PC-9 (cell line): ENCODE results near the gene TTLL5. TPM values are rescaled to one million over a fixed set of nuclear protein-coding genes. Genes with fewer than 3 reads are reported as not detected.

Experiments used
- BruUV-seq: library from RNA; stranded (reverse); fragments of 400-500 nt; replicated peaks from 2 replicates; lab custom pipeline; 2021; lab: Mats Ljungman, UMichigan
- CTCF ChIA-PET: fragments of 300-600 bp; sonication (Branson Sonifier 250); formaldehyde crosslinking; loops from one replicate; lab custom pipeline; 2022; ENCODE audit warnings: antibody characterized with exemption; lab: Charles Lee
- POLR2A ChIA-PET: fragments of 300-600 bp; sonication (Branson Sonifier 250); formaldehyde crosslinking; loops from one replicate; lab custom pipeline; 2022; ENCODE audit warnings: antibody characterized with exemption; ENCODE audit not compliant: unreplicated experiment; lab: Charles Lee
- DNase-seq, 2 experiments: peaks; one replicate each; pipeline versions ENCODE4 v3.0.0 to v3.0.0-alpha.2; 2015 to 2022; ENCODE audit warnings: mixed read lengths in 1 of 2
- H2AFZ ChIP-seq: fragments of 200-600 bp; sonication (generic); 2 replicates; pipeline ENCODE4 v1.8.1; 2017; ENCODE audit warnings: antibody characterized with exemption
- H3F3A ChIP-seq: fragments of 200-600 bp; sonication (generic); 2 replicates; pipeline ENCODE4 v1.8.1; 2017; ENCODE audit warnings: antibody characterized with exemption, mild to moderate bottlenecking, low read depth; ENCODE audit not compliant: insufficient read depth
- H3K27ac ChIP-seq: fragments of 200-600 bp; sonication (generic); 2 replicates; pipeline ENCODE4 v1.6.1; 2016; ENCODE audit warnings: mixed run types
- H3K27me3 ChIP-seq: fragments of 200-600 bp; sonication (generic); 2 replicates; pipeline ENCODE4 v1.6.1; 2016; ENCODE audit warnings: low read depth, mixed run types; ENCODE audit not compliant: insufficient read depth
- H3K36me3 ChIP-seq: fragments of 200-600 bp; sonication (generic); 2 replicates; pipeline ENCODE4 v1.6.1; 2016; ENCODE audit warnings: low read depth, mixed run types
- H3K4me1 ChIP-seq: fragments of 200-600 bp; sonication (generic); replicated peaks from 2 replicates; pipeline ENCODE4 v1.6.1; 2016; ENCODE audit warnings: mixed run types; ENCODE audit not compliant: insufficient read depth
- H3K4me2 ChIP-seq: fragments of 200-600 bp; sonication (generic); 2 replicates; pipeline ENCODE4 v1.6.1; 2017; ENCODE audit warnings: mixed run types
- H3K4me3 ChIP-seq: fragments of 200-600 bp; sonication (generic); 2 replicates; pipeline ENCODE4 v1.6.1; 2016; ENCODE audit warnings: mixed run types
- H3K79me2 ChIP-seq: fragments of 200-600 bp; sonication (generic); 2 replicates; pipeline ENCODE4 v1.6.1; 2017; ENCODE audit warnings: low read depth, mixed run types
- H3K9me2 ChIP-seq: fragments of 200-600 bp; sonication (generic); 2 replicates; pipeline ENCODE4 v1.8.1; 2017; ENCODE audit warnings: mild to moderate bottlenecking; ENCODE audit not compliant: insufficient read depth
- H3K9me3 ChIP-seq: fragments of 200-600 bp; sonication (generic); 2 replicates; pipeline ENCODE4 v1.8.1; 2016; ENCODE audit warnings: low read depth; ENCODE audit not compliant: insufficient read depth
- H4K20me1 ChIP-seq: fragments of 200-600 bp; sonication (generic); 2 replicates; pipeline ENCODE4 v1.8.1; 2017; ENCODE audit not compliant: insufficient read depth
- EZH2 ChIP-seq: fragments of 200-600 bp; sonication (generic); IDR thresholded peaks from 2 replicates; pipeline ENCODE4 v1.8.0; 2017; ENCODE audit warnings: antibody characterized with exemption, low read depth
- intact Hi-C: fragments of 100-400 bp; cut with micrococcal nuclease; formaldehyde crosslinking; loops from one replicate; pipeline ENCODE4 v1.10.0; 2022; ENCODE audit not compliant: unreplicated experiment
- total RNA-seq: library from RNA; stranded (reverse); gene quantifications from 2 replicates; pipeline ENCODE4 v1.2.3, GENCODE V29; 2021
- TF ChIP-seq, protein P1 (sequence below): fragments of 200-600 bp; sonication (generic); conservative IDR thresholded peaks from 2 replicates; pipeline ENCODE4 v1.6.1; 2017; ENCODE audit warnings: mixed run types, antibody characterized with exemption, mild to moderate bottlenecking, moderate library complexity

Gene TTLL5
- total RNA-seq, 1 experiment from 2014 or later, result 75.3 TPM

DNA sequence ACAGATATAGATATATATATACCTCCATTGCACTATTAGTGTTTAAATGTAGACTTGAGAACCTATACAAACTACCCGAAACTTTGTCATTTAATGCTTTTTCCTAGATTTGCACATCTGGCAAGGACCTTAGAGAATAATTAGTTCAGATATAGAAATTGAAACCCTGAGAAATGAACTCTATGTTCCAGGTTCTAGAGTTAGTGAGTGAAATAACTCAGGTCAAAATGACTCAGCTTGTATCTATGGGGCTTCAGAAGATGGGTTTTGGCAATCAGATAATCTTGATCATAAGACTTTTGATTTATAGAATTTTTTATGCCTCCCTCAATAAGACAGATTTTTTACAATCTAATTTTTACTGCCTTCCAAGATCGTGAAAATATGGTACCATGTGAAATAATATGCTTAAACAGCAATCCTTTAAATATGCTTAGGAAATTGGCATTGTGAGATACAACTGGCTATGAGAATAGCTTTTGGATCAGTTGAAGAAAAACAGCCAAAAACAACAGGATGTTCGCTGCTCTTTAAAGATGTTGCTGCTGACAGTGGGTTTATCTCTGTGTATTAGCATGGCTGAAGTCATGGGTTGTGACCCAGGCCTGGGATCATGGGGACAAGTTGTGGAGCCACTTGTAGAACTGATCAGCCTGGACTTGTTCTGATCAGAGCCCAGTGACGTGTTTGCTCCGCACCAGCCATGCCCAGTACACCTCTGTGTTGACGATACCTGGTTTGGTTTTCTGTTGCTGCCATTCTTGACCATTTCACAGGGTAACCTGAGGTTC lies 63.6 kb downstream of the TTLL5 start:
- no peak overlapping the region for H3K4me3 ChIP-seq
- H2AFZ ChIP-seq, result no peak overlapping the region
- ChIA-PET POLR2A (no interaction called here), CTCF (interaction anchor here (0.6 kb wide), 1 partner anchor 15 kb away, joined by 7 read pairs; no protein-coding TSS in a partner anchor)
- H3K79me2 ChIP-seq, result no peaks in the 10 kb centered on the region
- H4K20me1 ChIP-seq, result no peaks in the 10 kb centered on the region
- H3K27ac ChIP-seq, result no peak overlapping the region
- H3K36me3 ChIP-seq, result peaks cover 18% of the 10 kb centered on the region
- no peaks in the 10 kb centered on the region for H3F3A ChIP-seq
- no peak for TF ChIP-seq EZH2
- TF ChIP-seq, protein P1, sequence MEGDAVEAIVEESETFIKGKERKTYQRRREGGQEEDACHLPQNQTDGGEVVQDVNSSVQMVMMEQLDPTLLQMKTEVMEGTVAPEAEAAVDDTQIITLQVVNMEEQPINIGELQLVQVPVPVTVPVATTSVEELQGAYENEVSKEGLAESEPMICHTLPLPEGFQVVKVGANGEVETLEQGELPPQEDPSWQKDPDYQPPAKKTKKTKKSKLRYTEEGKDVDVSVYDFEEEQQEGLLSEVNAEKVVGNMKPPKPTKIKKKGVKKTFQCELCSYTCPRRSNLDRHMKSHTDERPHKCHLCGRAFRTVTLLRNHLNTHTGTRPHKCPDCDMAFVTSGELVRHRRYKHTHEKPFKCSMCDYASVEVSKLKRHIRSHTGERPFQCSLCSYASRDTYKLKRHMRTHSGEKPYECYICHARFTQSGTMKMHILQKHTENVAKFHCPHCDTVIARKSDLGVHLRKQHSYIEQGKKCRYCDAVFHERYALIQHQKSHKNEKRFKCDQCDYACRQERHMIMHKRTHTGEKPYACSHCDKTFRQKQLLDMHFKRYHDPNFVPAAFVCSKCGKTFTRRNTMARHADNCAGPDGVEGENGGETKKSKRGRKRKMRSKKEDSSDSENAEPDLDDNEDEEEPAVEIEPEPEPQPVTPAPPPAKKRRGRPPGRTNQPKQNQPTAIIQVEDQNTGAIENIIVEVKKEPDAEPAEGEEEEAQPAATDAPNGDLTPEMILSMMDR, result no peak
- no peak overlapping the region for H3K4me2 ChIP-seq
- DNase-seq, result no peak
- BruUV-seq, result no TSS peak
- H3K9me2 ChIP-seq, result no peaks in the 10 kb centered on the region
- H3K27me3 ChIP-seq, result no peaks in the 10 kb centered on the region
- intact Hi-C loops, result no loop called here
- no peaks in the 10 kb centered on the region for H3K4me1 ChIP-seq
- no peaks in the 10 kb centered on the region for H3K9me3 ChIP-seq

GRCh38 chr14:75725481-75725880 lies 64.4 kb downstream of the TTLL5 start:
- Histone ChIP-seq H3K9me3 (no peaks in the 10 kb centered on the region), H4K20me1 (no peaks in the 10 kb centered on the region), H3K4me2 (no peak overlapping the region), H2AFZ (no peak overlapping the region), H3K4me3 (no peak overlapping the region), H3K9me2 (no peaks in the 10 kb centered on the region), H3F3A (no peaks in the 10 kb centered on the region), H3K27ac (no peak overlapping the region), H3K79me2 (no peaks in the 10 kb centered on the region), H3K36me3 (peaks cover 21% of the 10 kb centered on the region), H3K4me1 (no peaks in the 10 kb centered on the region), H3K27me3 (no peaks in the 10 kb centered on the region)
- DNase-seq, result no peak
- TF ChIP-seq, protein P1, result no peak
- TF ChIP-seq EZH2, result no peak
- ChIA-PET CTCF (no interaction called here), POLR2A (no interaction called here)
- intact Hi-C loops, result no loop called here
- BruUV-seq, result no TSS peak

- H3K4me3 ChIP-seq, result no peak overlapping the region
- CTCF ChIA-PET, result no interaction called here
- intact Hi-C loops, result no loop called here
These were observed 65.3 kb downstream of the TTLL5 start for GRCh38 chr14:75726321-75726720.

More at GRCh38 chr14:75726321-75726720, 65.3 kb downstream of the TTLL5 start:
- no peaks in the 10 kb centered on the region for H3K27me3 ChIP-seq
- POLR2A ChIA-PET, result no interaction called here
- DNase-seq, result no peak
- TF ChIP-seq EZH2, result no peak
- TF ChIP-seq, protein P1, result no peak
- no peaks in the 10 kb centered on the region for H3F3A ChIP-seq
- no peaks in the 10 kb centered on the region for H3K9me2 ChIP-seq
- H3K4me1 ChIP-seq, result no peaks in the 10 kb centered on the region
- H3K79me2 ChIP-seq, result no peaks in the 10 kb centered on the region
- no TSS peak for BruUV-seq
- no peak overlapping the region for H2AFZ ChIP-seq
- no peak overlapping the region for H3K27ac ChIP-seq
- H3K36me3 ChIP-seq, result peaks cover 21% of the 10 kb centered on the region
- H3K4me2 ChIP-seq, result no peak overlapping the region
- H3K9me3 ChIP-seq, result no peaks in the 10 kb centered on the region
- no peaks in the 10 kb centered on the region for H4K20me1 ChIP-seq
